GM21526 (cell line): Measurements from ENCODE around the gene SLC35D1.

ENCODE experiments used
- ATAC-seq: cut with Tn5 transposase; IDR thresholded peaks from one replicate; pipeline ENCODE4 v1.9.1; 2021; ENCODE audit warnings: moderate library complexity; ENCODE audit not compliant: unreplicated experiment, low FRiP score

The SLC35D1 gene

DNA sequence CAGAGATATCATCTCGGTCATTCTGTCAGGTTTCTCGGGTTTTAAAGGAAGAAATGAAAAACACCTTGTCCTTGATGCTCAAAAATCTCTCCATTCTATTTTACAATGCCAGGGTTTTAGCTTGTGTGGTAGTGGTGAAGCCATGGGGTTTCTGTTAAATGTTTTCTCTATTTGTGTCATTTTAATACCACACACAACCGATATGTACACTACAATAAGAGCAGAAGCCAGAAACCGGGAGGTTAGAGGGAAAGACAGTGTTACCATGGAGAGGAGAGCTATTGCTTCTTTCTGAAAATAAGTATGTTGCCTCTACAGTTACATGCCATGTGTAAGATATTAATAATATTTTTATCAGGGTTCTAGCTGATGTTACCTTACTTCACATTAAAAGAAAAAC, 2.8 kb downstream of the SLC35D1 start:
- ATAC-seq, result no peak

- ATAC-seq, result no peak
Measured at GRCh38 chr1:67044631-67045270, 9.2 kb downstream of the SLC35D1 start.

DNA sequence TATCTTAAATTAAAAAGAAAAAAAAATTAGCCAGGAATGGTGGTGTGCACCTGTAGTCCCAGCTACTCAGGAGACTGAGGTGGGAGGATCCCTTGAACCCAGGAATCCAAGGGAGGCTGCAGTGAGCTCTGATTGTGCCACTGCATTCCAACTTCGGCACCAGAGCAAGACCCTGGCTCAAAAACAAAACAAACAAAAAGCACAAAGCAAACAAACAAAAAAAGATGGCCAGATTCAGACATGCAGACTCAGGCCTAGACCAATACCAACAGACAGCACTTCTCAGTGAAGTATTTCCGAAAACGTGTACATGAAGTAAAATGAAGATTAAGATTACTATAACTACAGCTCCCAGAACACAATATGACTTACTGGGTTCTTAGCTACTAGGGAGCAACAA, 10.6 kb downstream of the SLC35D1 start:
- ATAC-seq, result no peak

DNA sequence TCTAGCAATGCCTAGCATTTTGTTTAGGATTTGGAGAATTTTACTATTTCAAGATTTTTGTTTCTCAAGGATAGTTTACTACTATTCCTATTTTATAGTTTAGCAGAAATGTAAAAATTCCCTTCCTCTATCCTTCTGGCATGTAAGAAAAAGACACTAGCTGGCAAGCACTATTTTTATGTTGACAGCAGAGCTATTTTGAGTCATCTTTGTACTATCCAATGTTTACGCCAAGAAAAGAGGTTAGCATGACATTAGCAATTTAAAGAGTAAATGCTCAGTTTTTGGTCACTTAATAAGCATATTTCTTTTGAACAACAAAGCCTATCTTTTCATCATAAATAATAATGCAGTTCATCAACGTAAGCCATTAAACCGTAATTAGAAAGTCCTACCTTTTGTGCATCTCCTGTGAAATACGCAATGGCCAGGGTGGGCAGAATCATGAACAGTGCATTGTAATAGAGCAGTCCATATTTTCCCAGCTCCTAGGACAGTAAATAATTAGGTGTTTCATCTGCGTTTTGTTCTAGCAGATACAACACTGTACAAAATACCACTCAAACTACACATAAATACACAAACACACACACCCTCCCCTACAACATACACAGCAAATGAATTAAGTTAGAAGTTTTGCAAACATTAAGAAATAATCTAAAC, 12.0 kb downstream of the SLC35D1 start:
- no peak for ATAC-seq

GRCh38 chr1:67040405-67040804, 13.5 kb downstream of the SLC35D1 start:
- ATAC-seq, result no peak

- no peak for ATAC-seq
Measured at GRCh38 chr1:67031859-67032247, 22.1 kb downstream of the SLC35D1 start.

- no peak for ATAC-seq
Measured at GRCh38 chr1:67031121-67031858, 22.7 kb downstream of the SLC35D1 start.

DNA sequence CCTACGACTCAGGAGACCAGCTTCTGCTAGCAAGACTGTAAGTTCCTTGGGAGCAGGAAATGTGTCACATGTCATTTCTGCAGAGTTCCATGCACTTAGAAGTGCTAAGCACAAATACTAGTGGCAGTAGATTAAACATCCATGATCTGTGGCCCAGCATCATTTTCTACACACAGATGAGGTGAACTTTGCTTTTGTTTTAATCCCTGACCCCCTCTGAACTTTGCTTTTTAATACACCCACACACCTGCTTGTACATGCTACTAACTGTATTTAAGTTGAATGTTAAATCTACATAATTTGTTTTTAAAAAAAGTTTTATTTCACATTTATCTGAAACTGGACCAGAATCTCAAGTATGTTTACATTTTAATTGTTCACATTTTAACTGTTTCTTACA, 24.5 kb downstream of the SLC35D1 start:
- no peak for ATAC-seq

- ATAC-seq, result no peak
Measured at GRCh38 chr1:67020765-67021164, 33.2 kb downstream of the SLC35D1 start.

GRCh38 chr1:67020304-67020703, 33.6 kb downstream of the SLC35D1 start:
- ATAC-seq, result no peak

DNA sequence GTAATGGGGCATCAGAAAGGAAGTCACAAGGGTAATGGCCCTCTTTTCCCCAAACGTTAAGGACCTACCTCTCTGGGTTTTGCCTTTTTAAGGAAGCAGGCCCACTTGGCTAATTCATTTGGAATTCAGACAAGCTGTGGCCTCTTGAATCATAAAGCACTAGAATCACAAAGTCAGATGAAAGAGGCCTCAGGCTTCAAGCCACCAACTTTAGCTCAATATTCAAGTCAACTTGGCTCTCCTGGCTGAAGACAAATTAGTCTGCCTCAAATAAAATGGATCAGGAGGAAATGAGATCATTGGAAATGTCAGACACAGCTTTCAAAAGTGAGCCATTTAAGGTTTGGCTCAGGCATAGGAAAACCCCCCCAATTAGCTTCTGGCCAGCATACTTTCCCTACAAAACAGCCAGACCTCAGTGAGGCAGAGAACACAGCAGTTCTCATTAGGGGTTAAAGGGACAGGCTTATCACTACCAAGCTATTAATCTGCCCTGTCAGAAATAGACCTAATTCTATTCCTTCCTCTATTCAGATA, 34.3 kb downstream of the SLC35D1 start:
- no peak for ATAC-seq

- ATAC-seq, result no peak
Measured at GRCh38 chr1:67019121-67019520, 34.8 kb downstream of the SLC35D1 start.

DNA sequence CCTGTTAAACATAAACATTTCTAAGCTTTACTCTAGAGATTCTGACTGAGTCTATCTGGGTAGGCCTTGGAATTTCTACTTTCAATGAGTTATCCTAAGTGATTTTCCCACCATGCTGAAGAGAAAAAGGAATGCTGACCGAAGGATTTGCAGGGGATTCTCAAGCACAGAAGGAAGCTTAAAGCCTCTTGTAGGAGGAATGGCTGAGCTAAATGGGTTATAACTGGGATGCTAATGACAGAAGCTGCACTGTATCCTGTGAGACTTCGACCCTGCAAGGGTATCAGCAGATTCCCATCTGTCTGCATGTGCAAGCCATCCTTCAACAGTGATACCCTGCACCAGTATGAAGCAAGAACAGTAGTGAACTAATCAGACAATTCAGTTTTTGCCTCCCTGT, 35.4 kb downstream of the SLC35D1 start:
- no peak for ATAC-seq

DNA sequence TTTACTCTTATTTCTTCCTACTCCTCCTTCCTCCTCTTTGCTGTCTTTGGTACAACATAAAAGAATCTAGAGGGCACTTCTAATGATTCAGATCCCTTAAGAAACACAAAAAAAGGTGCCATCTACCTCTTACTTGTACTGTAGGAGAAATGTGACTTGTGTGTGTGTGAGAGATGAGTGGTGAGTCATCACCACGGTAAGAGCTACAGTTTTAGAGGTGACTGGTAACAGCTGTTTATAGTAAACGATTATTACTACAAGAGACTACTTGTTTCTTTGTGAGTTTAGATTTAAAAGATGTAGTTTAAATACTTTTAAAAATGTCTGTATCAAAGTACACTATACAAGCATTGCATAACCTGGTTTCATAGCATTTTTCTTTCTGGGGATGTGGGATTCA, 40.4 kb downstream of the SLC35D1 start:
- ATAC-seq, result no peak

GRCh38 chr1:67009792-67010191, 44.2 kb downstream of the SLC35D1 start:
- no peak for ATAC-seq

DNA sequence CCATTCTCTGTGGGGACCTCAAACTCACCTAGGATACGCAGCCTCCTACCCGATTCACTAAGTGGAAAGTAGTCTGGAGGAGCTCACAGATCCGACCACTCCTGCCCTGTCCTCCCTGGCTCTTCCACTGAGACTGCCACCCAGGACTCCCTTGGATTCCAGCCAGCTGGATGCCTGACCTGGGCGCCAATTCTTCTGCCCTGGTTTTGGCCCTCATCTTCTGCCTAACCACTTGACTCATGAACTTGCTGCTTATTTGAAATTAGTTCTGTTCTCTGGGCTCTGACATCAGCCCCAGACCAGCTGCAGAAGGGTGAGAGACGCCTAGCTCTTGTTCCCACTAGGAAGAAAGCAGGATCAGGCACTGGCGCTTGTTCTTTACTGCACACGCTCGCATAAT, 48.9 kb downstream of the SLC35D1 start:
- ATAC-seq, result no peak

- no peak for ATAC-seq
Measured at GRCh38 chr1:67004176-67004575, 49.8 kb downstream of the SLC35D1 start.

GRCh38 chr1:67001682-67002425, 52.1 kb downstream of the SLC35D1 start:
- no peak for ATAC-seq

DNA sequence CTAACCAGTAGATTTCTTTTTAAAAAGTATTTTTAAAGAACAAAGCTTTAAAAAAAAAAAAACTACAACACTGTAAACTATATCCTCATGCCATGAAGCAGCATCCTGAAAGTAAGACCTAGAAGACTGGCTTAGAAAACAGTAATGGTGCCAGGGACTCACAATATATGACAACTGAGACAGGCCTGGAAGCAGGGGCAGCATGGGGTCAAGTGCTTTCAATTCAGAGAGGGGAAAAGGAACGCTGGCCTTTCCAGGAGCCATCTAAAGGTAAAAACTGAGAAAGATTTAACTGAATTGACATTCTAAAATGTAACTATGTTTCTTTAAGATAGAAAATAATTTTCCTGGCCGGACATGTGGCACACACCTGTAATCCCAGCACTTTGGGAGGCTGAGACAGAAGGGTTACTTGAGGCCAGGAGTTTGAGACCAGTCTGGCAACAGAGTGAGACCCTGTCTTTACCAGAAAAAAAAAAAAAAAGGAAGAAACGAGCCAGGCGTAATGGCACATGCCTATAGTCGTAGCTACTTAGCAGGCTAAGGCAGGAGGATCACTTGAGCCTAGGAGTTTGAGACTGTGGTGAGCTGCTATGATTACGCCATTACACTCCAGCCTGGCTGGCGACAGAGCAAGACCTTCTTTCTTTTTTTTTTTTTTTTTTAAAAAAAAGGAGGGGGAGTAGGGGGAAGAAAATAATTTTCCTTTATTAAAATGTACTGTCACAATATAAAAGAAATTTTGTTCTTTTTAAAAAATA, 54.1 kb downstream of the SLC35D1 start:
- ATAC-seq, result no peak

- no peak for ATAC-seq
Measured at GRCh38 chr1:66998972-66999371, 55.0 kb downstream of the SLC35D1 start.
